NCI-H1694 treated with DMSO at 0.1 percent for 48 hours (cell line): ENCODE data around the gene ANXA11.
A peak's percentile ranks its signal among the peaks of the same experiment; 100 is the strongest.
"Not testable (repeated sequence)": the region's sequence is repeated elsewhere in the genome, so short reads cannot be mapped to it uniquely, and the experiment has no call there.

Experiments
- DNase-seq: peaks from one replicate; lab custom pipeline; 2025; lab: John Stamatoyannopoulos, UW

ANXA11 gene

GRCh38 chr10:80205477-80206276, at the start of gene ANXA11:
Gene ANXA11, minus strand, starts transcription at chr10:80205537. Its CDS starts 32,676 bp downstream, at chr10:80172861.
- DNase-seq, result peak; percentile 47

DNA sequence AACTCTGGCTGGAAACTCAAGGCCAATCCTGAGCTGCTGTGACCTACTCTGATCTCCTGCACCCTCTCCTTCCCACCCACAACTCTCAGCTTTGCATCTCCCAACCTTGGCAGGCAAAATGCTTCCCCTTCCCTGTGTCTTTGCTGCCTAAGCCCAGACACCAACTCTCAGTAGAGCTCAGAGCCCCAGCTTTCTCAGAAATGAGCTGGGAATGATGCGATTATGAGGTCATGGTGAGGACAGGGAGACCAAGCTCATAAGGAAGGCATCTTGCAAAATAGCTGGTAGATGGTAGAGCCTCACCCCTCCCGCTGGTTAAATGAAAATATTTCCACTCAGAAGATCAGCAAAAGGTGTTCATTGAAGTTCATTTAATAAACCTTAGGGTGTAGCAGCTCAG, 49.4 kb upstream of the ANXA11 start:
- not testable (repeated sequence) for DNase-seq

DNA sequence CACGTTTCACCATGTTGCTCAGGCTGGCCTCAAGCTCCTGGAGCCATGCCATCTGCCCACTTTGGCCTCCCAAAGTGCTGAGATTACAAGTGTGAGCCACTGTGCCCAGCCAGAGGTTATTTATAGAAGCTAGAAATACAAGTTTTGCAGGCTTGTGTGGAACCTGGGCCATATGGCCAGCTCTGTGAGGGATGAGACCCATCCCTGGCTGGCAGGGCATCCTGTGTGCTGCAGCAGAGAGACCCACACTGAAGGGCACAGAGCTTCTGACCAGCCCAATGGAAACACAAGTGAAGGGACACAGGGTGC, 48.6 kb upstream of the ANXA11 start:
- not testable (repeated sequence) for DNase-seq

GRCh38 chr10:80253266-80253962, 48.1 kb upstream of the ANXA11 start:
- no peak for DNase-seq

DNA sequence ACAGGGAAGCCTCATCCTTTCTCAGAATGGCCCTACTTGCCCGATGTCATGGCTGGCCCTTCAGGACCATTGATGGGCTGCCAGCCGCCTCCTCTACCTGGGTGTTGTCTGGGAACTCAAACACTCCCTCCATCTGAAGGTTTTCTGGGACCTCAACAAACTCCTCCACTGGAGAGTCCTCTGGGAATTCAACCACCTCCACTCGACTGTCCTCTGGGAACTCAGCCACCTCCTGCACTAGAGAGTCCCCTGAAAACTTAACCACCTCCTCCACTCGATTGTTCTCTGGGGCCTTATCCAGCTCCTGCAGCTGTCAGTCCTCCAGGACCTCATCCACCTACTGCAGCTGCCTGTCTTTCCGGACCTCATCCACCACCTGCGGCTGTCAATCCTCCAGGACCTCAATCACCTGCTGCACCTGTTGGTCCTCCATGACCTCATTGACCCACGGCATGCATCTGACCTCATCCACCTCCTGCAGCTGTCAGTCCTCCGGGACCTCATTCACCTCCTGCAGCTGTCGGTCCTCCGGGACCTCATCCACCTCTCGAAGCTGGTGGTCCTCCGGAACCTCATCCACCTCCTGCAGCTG, 47.1 kb upstream of the ANXA11 start:
- no peak for DNase-seq

DNA sequence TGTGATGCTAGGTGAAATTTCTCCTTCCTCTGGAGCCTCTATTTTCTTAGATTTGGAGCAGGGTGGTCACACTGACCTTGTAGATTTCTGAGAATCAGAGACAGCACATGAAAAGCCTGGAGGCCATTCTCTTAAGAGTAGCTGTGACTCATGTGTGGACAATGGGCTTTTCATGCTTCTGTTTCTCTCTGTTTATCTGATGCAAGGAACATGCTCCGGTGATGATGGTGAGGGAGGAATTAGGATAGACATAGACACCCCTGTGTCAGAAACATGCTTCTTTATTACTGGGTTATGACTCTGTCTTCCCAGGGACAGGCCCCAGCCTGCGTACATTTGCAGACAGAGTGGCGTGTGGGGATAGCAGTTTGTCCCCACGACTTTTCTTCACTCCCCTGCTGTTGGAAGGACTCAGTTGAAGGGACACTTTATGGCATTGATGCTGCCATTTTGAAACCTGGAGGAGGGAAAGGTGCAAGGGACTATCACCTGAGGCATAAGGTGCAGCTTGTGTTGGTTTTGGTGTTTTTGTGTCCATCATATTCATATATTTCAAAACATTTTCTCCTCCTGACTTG, 46.5 kb upstream of the ANXA11 start:
- DNase-seq, result not testable (repeated sequence)

- not testable (repeated sequence) for DNase-seq
Observed at GRCh38 chr10:80250399-80250798, 45.1 kb upstream of the ANXA11 start.

DNA sequence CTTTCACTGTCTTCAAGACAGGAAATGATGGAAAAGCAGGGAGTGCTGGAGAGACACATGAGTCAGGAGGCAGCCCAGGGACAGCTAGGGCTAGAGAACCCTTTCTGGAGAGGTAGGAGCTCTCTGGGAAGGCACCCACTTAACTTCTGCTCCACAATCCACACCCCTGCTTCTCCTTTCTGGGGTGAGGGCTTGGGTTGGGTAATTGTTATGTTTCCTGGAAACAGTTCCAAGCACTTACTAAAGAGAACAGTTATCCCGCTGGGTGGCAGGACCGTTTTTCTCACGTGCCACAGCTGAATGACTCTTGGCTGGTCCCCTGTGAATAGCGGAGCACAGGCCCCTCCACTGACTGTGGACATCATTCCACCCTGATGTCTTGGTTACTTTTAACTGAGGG, 44.6 kb upstream of the ANXA11 start:
- DNase-seq, result not testable (repeated sequence)

DNA sequence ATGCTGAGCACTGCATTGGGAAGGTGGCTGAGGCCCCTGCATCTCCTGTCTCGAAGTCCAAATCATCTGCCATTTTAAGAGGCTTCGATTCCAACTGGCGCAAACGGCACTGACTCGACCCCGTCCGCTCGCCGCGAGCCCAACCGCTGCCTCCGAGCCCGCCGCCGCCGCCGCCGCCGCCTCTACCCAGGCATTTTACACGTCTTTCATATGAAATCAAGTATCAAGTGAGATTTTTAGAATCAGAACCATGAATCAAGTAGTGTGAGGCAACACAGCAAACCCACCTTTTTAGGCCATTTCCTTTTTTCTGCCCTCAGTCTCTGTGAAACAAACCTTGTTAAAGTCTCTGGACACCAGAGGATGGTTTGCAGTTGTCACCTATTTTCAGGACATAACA, 42.3 kb upstream of the ANXA11 start:
- DNase-seq, result not testable (repeated sequence)

GRCh38 chr10:80244371-80244770, 39.0 kb upstream of the ANXA11 start:
- not testable (repeated sequence) for DNase-seq

- DNase-seq, result not testable (repeated sequence)
Observed at GRCh38 chr10:80242341-80242740, 37.0 kb upstream of the ANXA11 start.

DNA sequence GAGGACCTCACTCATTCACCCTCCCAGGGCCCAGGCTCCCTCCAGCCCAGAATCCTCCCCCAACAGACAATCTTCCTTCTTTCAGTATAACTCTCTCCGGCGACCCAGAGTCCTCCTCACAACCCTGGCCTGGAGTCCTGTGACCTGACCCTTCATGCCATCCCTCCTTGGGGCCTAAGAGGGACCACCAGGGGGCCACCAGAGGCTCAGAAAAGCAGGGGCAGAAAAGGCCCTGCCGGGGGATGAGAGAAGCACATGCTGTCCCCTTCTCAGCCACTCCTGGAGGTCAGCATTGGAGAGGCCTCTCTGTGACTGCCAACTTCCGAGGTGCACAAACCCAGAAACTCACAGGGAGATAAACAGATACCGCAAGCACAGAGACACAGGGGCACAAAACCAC, 31.1 kb upstream of the ANXA11 start:
- DNase-seq, result not testable (repeated sequence)

DNA sequence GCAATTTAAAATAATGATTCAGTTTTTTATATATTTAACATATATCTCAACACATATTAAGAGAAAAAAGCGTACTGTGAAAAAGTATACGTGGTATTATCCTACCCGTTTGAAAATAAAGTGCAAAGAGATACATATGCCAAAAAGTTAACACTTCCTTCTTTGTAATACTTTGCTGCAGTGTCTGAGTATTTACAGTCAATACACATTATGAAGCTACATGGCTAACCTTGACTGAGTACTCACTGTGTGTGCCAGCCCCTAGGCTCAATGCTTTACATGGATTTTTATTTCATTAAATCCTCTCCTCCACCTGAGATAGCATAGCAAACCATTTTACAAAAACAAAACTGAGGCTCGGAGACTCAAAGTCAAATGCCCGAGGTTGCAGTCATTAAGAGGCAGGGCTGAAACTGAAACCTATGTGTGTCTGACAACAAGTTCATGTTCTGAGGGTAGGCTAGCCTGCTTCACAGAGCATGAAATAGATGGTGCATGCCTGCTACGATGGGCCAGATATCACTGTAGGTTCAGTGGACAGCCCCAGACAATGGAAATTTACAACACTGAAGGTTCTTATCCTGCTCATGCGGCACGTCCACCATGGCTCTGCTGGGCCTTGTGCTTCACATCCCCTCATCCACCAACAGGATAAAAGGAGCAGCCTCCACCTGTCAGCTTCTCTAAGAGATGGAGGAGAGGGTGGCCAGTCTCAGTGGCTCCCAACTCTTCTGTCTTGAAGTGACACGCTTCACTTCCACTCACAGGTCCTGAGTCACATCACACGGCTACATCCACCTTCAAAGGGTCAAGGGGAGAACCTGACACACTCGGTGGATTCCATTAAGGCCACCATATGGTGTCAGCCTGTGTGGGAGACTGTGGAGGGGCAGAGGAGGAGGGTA, 29.2 kb upstream of the ANXA11 start:
- DNase-seq, result not testable (repeated sequence)

DNA sequence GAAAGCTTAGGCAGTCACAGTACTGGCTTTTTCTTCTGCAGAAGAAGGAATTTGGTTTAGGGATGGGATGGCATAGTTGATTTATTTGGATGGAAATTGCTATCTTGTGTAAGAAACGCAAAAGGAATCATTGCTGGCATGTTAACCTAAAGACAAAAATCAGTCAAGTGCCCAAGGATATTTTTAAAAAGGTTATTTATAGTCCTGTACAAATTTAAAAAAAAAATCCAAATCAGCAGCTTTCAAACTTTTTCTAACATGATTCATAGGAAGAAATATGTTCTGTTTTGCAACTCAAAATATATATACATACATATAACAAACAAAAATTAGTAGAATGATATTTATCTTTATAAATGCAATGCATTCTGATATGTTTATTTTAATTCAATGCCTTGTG, 28.5 kb upstream of the ANXA11 start:
- not testable (repeated sequence) for DNase-seq

DNA sequence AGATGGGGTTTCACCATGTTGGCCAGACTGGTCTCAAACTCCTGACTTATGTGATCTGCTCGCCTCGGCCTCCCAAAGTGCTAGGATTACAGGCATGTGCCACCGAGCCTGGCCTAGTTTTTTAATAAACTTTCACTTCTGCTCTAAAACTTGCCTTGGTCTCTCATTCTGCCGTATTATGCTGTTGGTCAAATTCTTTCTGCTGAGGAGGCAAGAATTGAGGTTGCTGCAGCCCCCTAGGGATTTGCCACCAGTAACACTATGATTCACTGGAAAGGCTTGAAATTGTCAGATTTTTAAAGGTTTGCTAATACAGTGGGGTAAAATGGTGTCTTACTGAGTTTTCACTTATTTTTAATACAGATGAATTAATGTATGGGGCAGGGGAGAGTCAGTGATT, 21.4 kb upstream of the ANXA11 start:
- not testable (repeated sequence) for DNase-seq

DNA sequence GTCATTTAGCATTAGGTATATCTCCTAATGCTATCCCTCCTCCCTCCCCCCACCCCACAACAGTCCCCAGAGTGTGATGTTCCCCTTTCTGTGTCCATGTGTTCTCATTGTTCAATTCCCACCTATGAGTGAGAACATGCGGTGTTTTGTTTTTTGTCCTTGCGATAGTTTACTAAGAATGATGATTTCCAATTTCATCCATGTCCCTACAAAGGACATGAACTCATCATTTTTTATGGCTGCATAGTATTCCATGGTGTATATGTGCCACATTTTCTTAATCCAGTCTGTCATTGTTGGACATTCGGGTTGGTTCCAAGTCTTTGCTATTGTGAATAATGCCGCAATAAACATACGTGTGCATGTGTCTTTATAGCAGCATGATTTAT, 17.7 kb upstream of the ANXA11 start:
- DNase-seq, result not testable (repeated sequence)

DNA sequence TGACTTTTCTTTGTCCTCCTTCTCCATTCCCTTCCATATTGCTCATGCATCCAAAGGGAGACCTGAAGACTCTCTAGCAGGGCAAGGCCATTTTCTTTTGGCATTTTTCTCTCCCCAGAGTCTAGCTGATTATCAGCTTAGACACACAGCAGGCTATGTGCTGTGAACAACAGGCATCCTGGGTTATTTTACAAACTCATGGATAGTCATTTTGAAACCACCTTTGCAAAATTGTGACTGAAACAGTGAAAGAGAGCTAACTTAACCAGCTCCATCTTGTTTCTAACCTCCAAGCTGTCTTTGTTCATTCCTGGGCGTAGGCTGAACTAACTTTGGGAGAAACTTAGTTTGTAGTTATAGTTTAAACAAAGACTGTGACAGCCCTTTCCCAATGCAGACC, 13.5 kb upstream of the ANXA11 start:
- DNase-seq, result not testable (repeated sequence)

DNA sequence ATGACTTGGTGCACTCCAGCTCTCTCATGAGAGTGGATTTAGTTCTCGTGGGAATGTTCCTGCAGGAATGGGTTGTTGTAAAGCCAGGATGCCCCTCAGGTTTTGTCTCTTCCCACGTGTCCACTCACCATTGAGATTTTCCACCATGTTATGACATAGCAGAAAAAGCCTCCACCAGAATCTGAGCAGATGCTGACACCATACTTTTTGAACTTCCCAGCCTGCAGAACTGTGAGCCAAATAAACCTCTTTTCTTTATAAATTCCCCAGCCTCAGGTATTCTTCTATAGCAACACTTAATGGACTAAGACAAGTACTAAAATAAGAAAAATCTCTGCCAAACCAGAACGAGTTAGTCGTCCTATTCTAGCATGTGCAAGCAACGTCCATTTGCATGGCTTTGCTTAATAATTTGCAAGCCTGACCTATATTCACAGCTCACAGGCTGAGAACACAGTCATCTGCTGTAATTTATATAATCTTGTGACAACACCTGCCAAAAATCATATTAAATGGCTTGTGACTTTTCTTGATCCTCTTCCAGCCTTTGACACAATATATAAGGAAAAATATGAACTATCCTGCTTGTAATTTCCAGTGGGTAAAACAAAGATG, 9.1 kb upstream of the ANXA11 start:
- DNase-seq, result not testable (repeated sequence)

DNA sequence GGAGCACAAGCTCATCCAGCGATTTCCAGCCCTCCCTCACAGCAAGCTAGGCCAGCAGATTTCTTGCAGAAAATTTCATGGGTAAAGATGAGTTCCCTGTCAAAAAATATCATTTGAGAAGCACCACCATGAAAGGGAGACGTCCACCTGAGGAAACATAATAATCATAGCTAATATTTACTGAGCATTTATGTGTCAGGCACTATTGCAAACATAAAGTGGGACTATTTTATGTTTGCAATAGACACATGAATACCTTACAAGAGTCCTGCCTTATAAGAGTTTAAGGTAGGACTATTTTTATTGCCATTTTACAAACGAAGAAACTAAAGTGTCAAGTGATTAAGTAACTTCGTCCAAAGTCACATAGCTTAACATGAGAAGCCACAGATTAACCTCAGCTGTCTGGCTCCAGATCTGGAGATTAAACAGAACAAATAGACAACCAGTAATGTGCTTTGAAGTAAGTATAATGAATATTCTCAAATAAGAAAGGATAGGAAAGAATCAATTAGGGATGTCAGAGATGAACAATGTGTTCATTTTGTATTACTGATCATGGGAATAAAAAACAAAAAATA, 7.3 kb upstream of the ANXA11 start:
- DNase-seq, result not testable (repeated sequence)

DNA sequence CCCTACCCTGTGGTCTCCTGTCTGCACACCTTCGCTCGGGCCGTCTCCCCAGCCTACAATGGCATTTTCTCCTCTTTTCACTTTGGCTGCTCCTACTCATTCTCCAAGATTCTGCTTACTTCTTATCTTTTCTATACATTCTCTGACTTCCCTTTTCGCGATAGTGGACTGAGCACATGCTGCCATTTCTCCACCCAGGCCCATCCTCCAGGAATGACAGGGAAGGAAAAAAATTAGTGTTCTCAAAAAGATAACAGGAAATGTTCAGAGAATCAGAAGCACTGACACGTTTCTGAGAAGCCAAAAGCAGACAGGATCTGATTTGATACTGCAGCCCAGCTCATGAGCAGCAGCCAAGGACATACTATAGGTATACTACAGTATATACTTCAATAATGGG, 6.4 kb upstream of the ANXA11 start:
- no peak for DNase-seq

DNA sequence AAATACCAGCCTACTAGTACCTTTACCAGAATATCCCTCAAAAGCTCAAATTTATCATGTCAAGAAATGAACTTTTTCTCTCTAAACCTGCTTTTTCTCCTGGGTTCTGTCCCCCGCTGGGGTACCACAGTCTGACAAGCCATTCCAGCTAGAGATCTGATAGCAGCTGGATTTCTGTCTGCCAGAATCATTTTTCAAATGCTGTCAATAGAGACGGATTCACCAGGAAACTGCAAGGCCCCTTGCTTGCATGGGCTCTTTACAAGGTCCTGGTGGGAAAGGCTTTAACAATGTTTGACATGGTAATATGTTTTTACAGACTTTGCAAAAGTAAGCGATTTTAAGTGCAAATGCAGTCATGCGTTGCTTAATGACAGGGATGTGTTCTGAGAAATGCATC, 4.9 kb upstream of the ANXA11 start:
- DNase-seq, result no peak
